H1 (cell line): ENCODE data around the gene NGEF.

Experiments used
- BRCA1 ChIP-seq: IDR thresholded peaks from 2 replicates; pipeline ENCODE4 v1.6.1; 2012; ENCODE audit warnings: low read depth, low read length, improper control_type of control experiment
- CTCF ChIP-seq, 3 experiments: IDR thresholded peaks; 1 replicate in 2 of 3; 2 replicates in 1 of 3; pipeline versions ENCODE4 v1.5.1 to v1.6.1; 2011; ENCODE audit warnings: low read length in 3 of 3, mild to moderate bottlenecking in 3 of 3, inconsistent platforms in 2 of 3, low read depth in 1 of 3, moderate library complexity in 1 of 3; ENCODE audit not compliant: insufficient read depth in 1 of 3; ENCODE audit errors: control extremely low read depth in 1 of 3
- POLR2A ChIP-seq, 2 experiments: IDR thresholded peaks; 1 replicate in 1 of 2; 2 replicates in 1 of 2; pipeline ENCODE4 v1.6.1; 2011; ENCODE audit warnings: low read depth in 2 of 2, low read length in 2 of 2, mild to moderate bottlenecking in 2 of 2; ENCODE audit errors: control extremely low read depth in 1 of 2
- TBP ChIP-seq: IDR thresholded peaks from 2 replicates; pipeline ENCODE4 v1.6.1; 2011; ENCODE audit warnings: low read depth, low read length, improper control_type of control experiment
- ZNF274 ChIP-seq: IDR thresholded peaks from 2 replicates; pipeline ENCODE4 v1.7.0; 2012; ENCODE audit warnings: low read length, borderline replicate concordance; ENCODE audit errors: extremely low read depth
- TF ChIP-seq, protein P1 (sequence below): fragments of 300-600 bp; sonication (generic); IDR thresholded peaks from 2 replicates; pipeline ENCODE4 v1.7.1; 2012; ENCODE audit warnings: low read length, moderate library complexity, mild to moderate bottlenecking, inconsistent platforms; ENCODE audit not compliant: insufficient replicate concordance

DNA sequence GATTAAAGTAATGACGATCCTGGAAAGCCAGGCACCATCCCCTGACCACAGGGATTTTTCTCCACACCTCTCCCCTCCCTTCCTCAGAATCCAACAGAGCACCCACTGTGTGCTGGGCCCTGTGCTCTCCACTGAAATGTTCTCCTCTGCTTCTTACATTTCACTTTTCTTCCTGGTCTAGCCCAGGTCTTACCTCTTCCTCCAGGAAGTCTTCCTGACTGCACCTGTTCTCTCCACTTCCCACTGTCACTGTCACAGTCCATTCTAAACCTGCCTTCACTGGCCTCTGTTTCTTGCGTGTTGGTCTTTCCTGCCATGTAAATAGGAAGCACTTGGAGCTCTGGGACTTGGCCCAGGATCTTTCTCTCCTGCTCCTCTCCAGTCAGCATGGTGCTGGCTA lies 7.4 kb upstream of the NGEF start:
- no peak for TF ChIP-seq CTCF (IDR thresholded peaks at IDR 0.05; ENCODE audit: control extremely low read depth in 1 of 3, insufficient read depth in 1 of 3, low read depth in 1 of 3, low read length in 3 of 3)
- TF ChIP-seq, protein P1, sequence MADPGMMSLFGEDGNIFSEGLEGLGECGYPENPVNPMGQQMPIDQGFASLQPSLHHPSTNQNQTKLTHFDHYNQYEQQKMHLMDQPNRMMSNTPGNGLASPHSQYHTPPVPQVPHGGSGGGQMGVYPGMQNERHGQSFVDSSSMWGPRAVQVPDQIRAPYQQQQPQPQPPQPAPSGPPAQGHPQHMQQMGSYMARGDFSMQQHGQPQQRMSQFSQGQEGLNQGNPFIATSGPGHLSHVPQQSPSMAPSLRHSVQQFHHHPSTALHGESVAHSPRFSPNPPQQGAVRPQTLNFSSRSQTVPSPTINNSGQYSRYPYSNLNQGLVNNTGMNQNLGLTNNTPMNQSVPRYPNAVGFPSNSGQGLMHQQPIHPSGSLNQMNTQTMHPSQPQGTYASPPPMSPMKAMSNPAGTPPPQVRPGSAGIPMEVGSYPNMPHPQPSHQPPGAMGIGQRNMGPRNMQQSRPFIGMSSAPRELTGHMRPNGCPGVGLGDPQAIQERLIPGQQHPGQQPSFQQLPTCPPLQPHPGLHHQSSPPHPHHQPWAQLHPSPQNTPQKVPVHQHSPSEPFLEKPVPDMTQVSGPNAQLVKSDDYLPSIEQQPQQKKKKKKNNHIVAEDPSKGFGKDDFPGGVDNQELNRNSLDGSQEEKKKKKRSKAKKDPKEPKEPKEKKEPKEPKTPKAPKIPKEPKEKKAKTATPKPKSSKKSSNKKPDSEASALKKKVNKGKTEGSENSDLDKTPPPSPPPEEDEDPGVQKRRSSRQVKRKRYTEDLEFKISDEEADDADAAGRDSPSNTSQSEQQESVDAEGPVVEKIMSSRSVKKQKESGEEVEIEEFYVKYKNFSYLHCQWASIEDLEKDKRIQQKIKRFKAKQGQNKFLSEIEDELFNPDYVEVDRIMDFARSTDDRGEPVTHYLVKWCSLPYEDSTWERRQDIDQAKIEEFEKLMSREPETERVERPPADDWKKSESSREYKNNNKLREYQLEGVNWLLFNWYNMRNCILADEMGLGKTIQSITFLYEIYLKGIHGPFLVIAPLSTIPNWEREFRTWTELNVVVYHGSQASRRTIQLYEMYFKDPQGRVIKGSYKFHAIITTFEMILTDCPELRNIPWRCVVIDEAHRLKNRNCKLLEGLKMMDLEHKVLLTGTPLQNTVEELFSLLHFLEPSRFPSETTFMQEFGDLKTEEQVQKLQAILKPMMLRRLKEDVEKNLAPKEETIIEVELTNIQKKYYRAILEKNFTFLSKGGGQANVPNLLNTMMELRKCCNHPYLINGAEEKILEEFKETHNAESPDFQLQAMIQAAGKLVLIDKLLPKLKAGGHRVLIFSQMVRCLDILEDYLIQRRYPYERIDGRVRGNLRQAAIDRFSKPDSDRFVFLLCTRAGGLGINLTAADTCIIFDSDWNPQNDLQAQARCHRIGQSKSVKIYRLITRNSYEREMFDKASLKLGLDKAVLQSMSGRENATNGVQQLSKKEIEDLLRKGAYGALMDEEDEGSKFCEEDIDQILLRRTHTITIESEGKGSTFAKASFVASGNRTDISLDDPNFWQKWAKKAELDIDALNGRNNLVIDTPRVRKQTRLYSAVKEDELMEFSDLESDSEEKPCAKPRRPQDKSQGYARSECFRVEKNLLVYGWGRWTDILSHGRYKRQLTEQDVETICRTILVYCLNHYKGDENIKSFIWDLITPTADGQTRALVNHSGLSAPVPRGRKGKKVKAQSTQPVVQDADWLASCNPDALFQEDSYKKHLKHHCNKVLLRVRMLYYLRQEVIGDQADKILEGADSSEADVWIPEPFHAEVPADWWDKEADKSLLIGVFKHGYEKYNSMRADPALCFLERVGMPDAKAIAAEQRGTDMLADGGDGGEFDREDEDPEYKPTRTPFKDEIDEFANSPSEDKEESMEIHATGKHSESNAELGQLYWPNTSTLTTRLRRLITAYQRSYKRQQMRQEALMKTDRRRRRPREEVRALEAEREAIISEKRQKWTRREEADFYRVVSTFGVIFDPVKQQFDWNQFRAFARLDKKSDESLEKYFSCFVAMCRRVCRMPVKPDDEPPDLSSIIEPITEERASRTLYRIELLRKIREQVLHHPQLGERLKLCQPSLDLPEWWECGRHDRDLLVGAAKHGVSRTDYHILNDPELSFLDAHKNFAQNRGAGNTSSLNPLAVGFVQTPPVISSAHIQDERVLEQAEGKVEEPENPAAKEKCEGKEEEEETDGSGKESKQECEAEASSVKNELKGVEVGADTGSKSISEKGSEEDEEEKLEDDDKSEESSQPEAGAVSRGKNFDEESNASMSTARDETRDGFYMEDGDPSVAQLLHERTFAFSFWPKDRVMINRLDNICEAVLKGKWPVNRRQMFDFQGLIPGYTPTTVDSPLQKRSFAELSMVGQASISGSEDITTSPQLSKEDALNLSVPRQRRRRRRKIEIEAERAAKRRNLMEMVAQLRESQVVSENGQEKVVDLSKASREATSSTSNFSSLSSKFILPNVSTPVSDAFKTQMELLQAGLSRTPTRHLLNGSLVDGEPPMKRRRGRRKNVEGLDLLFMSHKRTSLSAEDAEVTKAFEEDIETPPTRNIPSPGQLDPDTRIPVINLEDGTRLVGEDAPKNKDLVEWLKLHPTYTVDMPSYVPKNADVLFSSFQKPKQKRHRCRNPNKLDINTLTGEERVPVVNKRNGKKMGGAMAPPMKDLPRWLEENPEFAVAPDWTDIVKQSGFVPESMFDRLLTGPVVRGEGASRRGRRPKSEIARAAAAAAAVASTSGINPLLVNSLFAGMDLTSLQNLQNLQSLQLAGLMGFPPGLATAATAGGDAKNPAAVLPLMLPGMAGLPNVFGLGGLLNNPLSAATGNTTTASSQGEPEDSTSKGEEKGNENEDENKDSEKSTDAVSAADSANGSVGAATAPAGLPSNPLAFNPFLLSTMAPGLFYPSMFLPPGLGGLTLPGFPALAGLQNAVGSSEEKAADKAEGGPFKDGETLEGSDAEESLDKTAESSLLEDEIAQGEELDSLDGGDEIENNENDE, result no peak
- no peak for TF ChIP-seq POLR2A (IDR thresholded peaks at IDR 0.05; ENCODE audit: control extremely low read depth in 1 of 2, low read depth in 2 of 2, low read length in 2 of 2)
- TF ChIP-seq BRCA1, result no peak
- no peak for TF ChIP-seq ZNF274
- TF ChIP-seq TBP, result no peak
